ENCODE data around the gene MAP2K5.

The MAP2K5 gene

GRCh38 chr15:67825881-67826716, 283.6 kb downstream of the MAP2K5 start:
- DNase-seq (ENCODE audit: low spot score), result no peak

- DNase-seq (ENCODE audit: low spot score), result no peak
These were observed 284.4 kb downstream of the MAP2K5 start for GRCh38 chr15:67826717-67827561.

GRCh38 chr15:67827562-67828277, 285.2 kb downstream of the MAP2K5 start:
- no peak for DNase-seq (ENCODE audit: low spot score)

GRCh38 chr15:67828278-67828968, 285.9 kb downstream of the MAP2K5 start:
- DNase-seq (ENCODE audit: low spot score), result no peak

GRCh38 chr15:67828969-67829646, 286.6 kb downstream of the MAP2K5 start:
- DNase-seq (ENCODE audit: low spot score), result no peak

GRCh38 chr15:67829647-67830504, 287.4 kb downstream of the MAP2K5 start:
- DNase-seq (ENCODE audit: low spot score), result no peak

- DNase-seq (ENCODE audit: low spot score), result no peak
These were observed 288.9 kb downstream of the MAP2K5 start for GRCh38 chr15:67831363-67831762.

- DNase-seq (ENCODE audit: low spot score), result no peak
These were observed 289.6 kb downstream of the MAP2K5 start for GRCh38 chr15:67832031-67832551.

- DNase-seq (ENCODE audit: low spot score), result no peak
These were observed 290.6 kb downstream of the MAP2K5 start for GRCh38 chr15:67832897-67833709.

- DNase-seq (ENCODE audit: low spot score), result no peak
These were observed 291.4 kb downstream of the MAP2K5 start for GRCh38 chr15:67833710-67834511.

- DNase-seq (ENCODE audit: low spot score), result no peak
These were observed 292.2 kb downstream of the MAP2K5 start for GRCh38 chr15:67834581-67835296.

GRCh38 chr15:67835297-67836133, 293.0 kb downstream of the MAP2K5 start:
- no peak for DNase-seq (ENCODE audit: low spot score)

GRCh38 chr15:67836134-67836455, 293.6 kb downstream of the MAP2K5 start:
- no peak for DNase-seq (ENCODE audit: low spot score)

GRCh38 chr15:67836477-67836876, 294.0 kb downstream of the MAP2K5 start:
- DNase-seq (ENCODE audit: low spot score), result peak; percentile 51

- DNase-seq (ENCODE audit: low spot score), result no peak
These were observed 294.5 kb downstream of the MAP2K5 start for GRCh38 chr15:67836955-67837354.

- DNase-seq (ENCODE audit: low spot score), result no peak
These were observed 296.4 kb downstream of the MAP2K5 start for GRCh38 chr15:67838789-67839332.

Data from activated CD4-positive, alpha-beta T cell treated with anti-CD3 and anti-CD28 coated beads, Interleukin-2, Interleukin-4, amounts not matched to agents 100 ng/mL and 50 ng/mL, durations not matched to agents 16 hours and 8 hours (primary cell).